ENCODE data around the gene TTC7B.

The TTC7B gene

DNA sequence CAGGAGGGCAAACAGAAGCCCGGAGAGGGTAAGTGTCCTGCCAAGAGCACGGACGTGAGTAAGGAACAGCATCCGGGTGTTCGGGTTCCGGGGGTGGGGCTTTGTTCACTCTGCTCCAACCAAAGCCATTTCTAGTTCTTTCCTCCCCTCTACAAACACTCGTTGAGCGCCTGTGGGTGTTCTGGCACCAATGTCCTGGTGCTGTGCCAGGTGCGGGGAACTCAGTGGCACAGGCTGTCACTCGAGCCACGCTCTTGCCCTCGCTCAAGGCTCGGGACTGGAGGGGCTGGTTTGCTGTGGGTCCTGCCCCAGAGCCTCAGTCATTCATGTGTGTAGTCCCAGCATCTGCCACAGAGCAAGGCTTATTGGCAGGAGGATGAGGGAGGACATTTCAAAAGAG is 261.9 kb downstream of the TTC7B start:
- H3K18ac ChIP-seq (ENCODE audit: low read length), result peak overlapping the region; percentile 15
- no peak overlapping the region for H3K9ac ChIP-seq (ENCODE audit: low read depth, low read length, poor library complexity)
- H2BK15ac ChIP-seq (ENCODE audit: low read length), result peak overlapping the region; percentile 82
- no peaks in the 10 kb centered on the region for H3K79me1 ChIP-seq (ENCODE audit: low read depth, low read length)
- peaks cover 0 to 3% of the 10 kb centered on the region in 2 donors for H3K36me3 ChIP-seq (replicated peaks in 1 of 2; ENCODE audit: control insufficient read depth in 2 of 2, insufficient read depth in 2 of 2, low read length in 2 of 2)
- H3K27ac ChIP-seq (replicated peaks; ENCODE audit: low read length), result no peak overlapping the region
- H3K9me3 ChIP-seq (replicated peaks in 1 of 2; ENCODE audit: control insufficient read depth in 2 of 2, insufficient read depth in 1 of 2, low read depth in 1 of 2, low read length in 2 of 2), result peaks cover 5 to 6% of the 10 kb centered on the region in 2 donors
- no peak overlapping the region for H3K14ac ChIP-seq (ENCODE audit: low read length)
- no peaks in the 10 kb centered on the region for H3K27me3 ChIP-seq (ENCODE audit: control insufficient read depth in 3 of 3, insufficient read depth in 3 of 3, low read depth in 1 of 3, low read length in 3 of 3)
- no peak overlapping the region for H3K23ac ChIP-seq (ENCODE audit: low read depth, low read length, poor library complexity)
- H2AK5ac ChIP-seq (ENCODE audit: low read depth, low read length), result peak overlapping the region; percentile 92
- H3K4me1 ChIP-seq (ENCODE audit: control insufficient read depth in 2 of 2, insufficient read depth in 1 of 2, low read depth in 1 of 2, low read length in 2 of 2), result peaks cover 13 to 31% of the 10 kb centered on the region in 2 donors
- H2BK5ac ChIP-seq (ENCODE audit: low read length), result no peak overlapping the region
- no CpG with 5 or more reads among the region's 13 CpGs for WGBS, 2 donors (ENCODE audit: extremely low coverage in 2 of 2, insufficient read length in 2 of 2, insufficient replicate concordance in 1 of 2)
- no peak overlapping the region for H4K8ac ChIP-seq (ENCODE audit: low read depth, low read length)
- H3K4ac ChIP-seq (ENCODE audit: low read length), result no peak overlapping the region
- H3K4me3 ChIP-seq (ENCODE audit: low read length in 2 of 2), result no peak overlapping the region
- no peak overlapping the region for H2AFZ ChIP-seq (ENCODE audit: low read length)
- H4K91ac ChIP-seq (ENCODE audit: low read depth, low read length, poor library complexity), result no peak overlapping the region
- H3K4me2 ChIP-seq (ENCODE audit: insufficient read depth, low read length, poor library complexity, severe bottlenecking), result no peak overlapping the region
- peak overlapping the region; percentile 68 for H2BK12ac ChIP-seq (ENCODE audit: low read length)
- DNase-seq (ENCODE audit: low spot score), result no peak
- H2BK120ac ChIP-seq (ENCODE audit: low read depth, low read length), result no peak overlapping the region

GRCh38 chr14:90553921-90554336 is 262.3 kb downstream of the TTC7B start:
- Histone ChIP-seq H3K4me2 (ENCODE audit: insufficient read depth, low read length, poor library complexity, severe bottlenecking) (no peak overlapping the region), H3K4ac (ENCODE audit: low read length) (no peak overlapping the region), H4K91ac (ENCODE audit: low read depth, low read length, poor library complexity) (no peak overlapping the region), H3K4me1 (ENCODE audit: control insufficient read depth in 2 of 2, insufficient read depth in 1 of 2, low read depth in 1 of 2, low read length in 2 of 2) (peaks cover 13 to 31% of the 10 kb centered on the region in 2 donors), H2BK120ac (ENCODE audit: low read depth, low read length) (no peak overlapping the region), H2AFZ (ENCODE audit: low read length) (no peak overlapping the region), H3K79me1 (ENCODE audit: low read depth, low read length) (no peaks in the 10 kb centered on the region), H2BK5ac (ENCODE audit: low read length) (no peak overlapping the region), H3K36me3 (replicated peaks in 1 of 2; ENCODE audit: control insufficient read depth in 2 of 2, insufficient read depth in 2 of 2, low read length in 2 of 2) (peaks cover 0 to 3% of the 10 kb centered on the region in 2 donors), H2BK12ac (ENCODE audit: low read length) (no peak overlapping the region), H3K27me3 (ENCODE audit: control insufficient read depth in 3 of 3, insufficient read depth in 3 of 3, low read depth in 1 of 3, low read length in 3 of 3) (no peaks in the 10 kb centered on the region), H3K18ac (ENCODE audit: low read length) (no peak overlapping the region), H3K27ac (replicated peaks; ENCODE audit: low read length) (no peak overlapping the region), H3K4me3 (ENCODE audit: low read length in 2 of 2) (no peak overlapping the region), H2AK5ac (ENCODE audit: low read depth, low read length) (peak overlapping the region; percentile 92), H2BK15ac (ENCODE audit: low read length) (peak overlapping the region; percentile 82), H3K14ac (ENCODE audit: low read length) (no peak overlapping the region), H4K8ac (ENCODE audit: low read depth, low read length) (no peak overlapping the region), H3K9me3 (replicated peaks in 1 of 2; ENCODE audit: control insufficient read depth in 2 of 2, insufficient read depth in 1 of 2, low read depth in 1 of 2, low read length in 2 of 2) (peaks cover 5 to 6% of the 10 kb centered on the region in 2 donors), H3K9ac (ENCODE audit: low read depth, low read length, poor library complexity) (no peak overlapping the region), H3K23ac (ENCODE audit: low read depth, low read length, poor library complexity) (no peak overlapping the region)
- WGBS, 2 donors (ENCODE audit: extremely low coverage in 2 of 2, insufficient read length in 2 of 2, insufficient replicate concordance in 1 of 2), result no CpG with 5 or more reads among the region's 9 CpGs
- no peak for DNase-seq (ENCODE audit: low spot score)

DNA sequence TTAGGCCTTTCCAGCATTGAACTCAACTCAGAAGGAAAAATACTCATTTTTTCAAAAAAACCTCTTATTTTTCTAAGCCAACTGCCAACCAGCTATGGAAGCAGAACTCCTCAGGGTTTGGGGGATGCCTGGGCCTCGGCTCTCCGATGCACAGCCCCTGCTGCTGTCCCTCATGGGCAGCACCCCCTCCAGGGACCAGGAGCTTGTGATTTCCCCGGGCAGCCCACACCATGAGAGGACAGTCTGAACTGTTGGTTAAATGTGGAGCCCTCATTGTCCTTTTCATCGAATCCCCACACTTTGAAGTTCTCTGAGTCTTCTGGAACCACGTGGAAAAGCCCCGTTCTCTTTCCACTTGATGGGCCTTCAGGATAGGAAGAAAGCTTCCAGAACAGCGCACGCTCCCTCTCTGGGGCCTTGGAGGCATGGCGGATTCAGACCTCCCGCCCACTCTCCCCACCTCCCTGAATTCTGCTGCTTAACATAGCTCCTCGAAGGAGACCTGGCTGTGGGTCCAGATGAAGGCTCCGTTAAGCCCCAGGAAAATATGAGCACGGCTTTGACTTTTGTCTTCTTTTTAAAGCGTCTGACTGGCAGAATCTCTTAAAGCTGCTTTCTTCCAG is 262.8 kb downstream of the TTC7B start:
- Histone ChIP-seq H3K4me2 (ENCODE audit: insufficient read depth, low read length, poor library complexity, severe bottlenecking) (no peak overlapping the region), H3K14ac (ENCODE audit: low read length) (no peak overlapping the region), H3K36me3 (replicated peaks in 1 of 2; ENCODE audit: control insufficient read depth in 2 of 2, insufficient read depth in 2 of 2, low read length in 2 of 2) (peaks cover 0 to 3% of the 10 kb centered on the region in 2 donors), H2BK12ac (ENCODE audit: low read length) (no peak overlapping the region), H3K4me1 (ENCODE audit: control insufficient read depth in 2 of 2, insufficient read depth in 1 of 2, low read depth in 1 of 2, low read length in 2 of 2) (peaks cover 13 to 31% of the 10 kb centered on the region in 2 donors), H3K9me3 (replicated peaks in 1 of 2; ENCODE audit: control insufficient read depth in 2 of 2, insufficient read depth in 1 of 2, low read depth in 1 of 2, low read length in 2 of 2) (peaks cover 5 to 6% of the 10 kb centered on the region in 2 donors), H3K9ac (ENCODE audit: low read depth, low read length, poor library complexity) (no peak overlapping the region), H4K8ac (ENCODE audit: low read depth, low read length) (no peak overlapping the region), H3K4me3 (ENCODE audit: low read length in 2 of 2) (no peak overlapping the region), H2BK120ac (ENCODE audit: low read depth, low read length) (no peak overlapping the region), H2BK15ac (ENCODE audit: low read length) (peak overlapping the region; percentile 69), H2AK5ac (ENCODE audit: low read depth, low read length) (no peak overlapping the region), H2AFZ (ENCODE audit: low read length) (no peak overlapping the region), H3K27me3 (ENCODE audit: control insufficient read depth in 3 of 3, insufficient read depth in 3 of 3, low read depth in 1 of 3, low read length in 3 of 3) (no peaks in the 10 kb centered on the region), H3K79me1 (ENCODE audit: low read depth, low read length) (no peaks in the 10 kb centered on the region), H4K91ac (ENCODE audit: low read depth, low read length, poor library complexity) (no peak overlapping the region), H3K27ac (replicated peaks; ENCODE audit: low read length) (no peak overlapping the region), H3K23ac (ENCODE audit: low read depth, low read length, poor library complexity) (no peak overlapping the region), H3K18ac (ENCODE audit: low read length) (no peak overlapping the region), H2BK5ac (ENCODE audit: low read length) (no peak overlapping the region), H3K4ac (ENCODE audit: low read length) (no peak overlapping the region)
- WGBS, 2 donors (ENCODE audit: extremely low coverage in 2 of 2, insufficient read length in 2 of 2, insufficient replicate concordance in 1 of 2), result no CpG with 5 or more reads among the region's 14 CpGs
- DNase-seq (ENCODE audit: low spot score), result no peak

DNA sequence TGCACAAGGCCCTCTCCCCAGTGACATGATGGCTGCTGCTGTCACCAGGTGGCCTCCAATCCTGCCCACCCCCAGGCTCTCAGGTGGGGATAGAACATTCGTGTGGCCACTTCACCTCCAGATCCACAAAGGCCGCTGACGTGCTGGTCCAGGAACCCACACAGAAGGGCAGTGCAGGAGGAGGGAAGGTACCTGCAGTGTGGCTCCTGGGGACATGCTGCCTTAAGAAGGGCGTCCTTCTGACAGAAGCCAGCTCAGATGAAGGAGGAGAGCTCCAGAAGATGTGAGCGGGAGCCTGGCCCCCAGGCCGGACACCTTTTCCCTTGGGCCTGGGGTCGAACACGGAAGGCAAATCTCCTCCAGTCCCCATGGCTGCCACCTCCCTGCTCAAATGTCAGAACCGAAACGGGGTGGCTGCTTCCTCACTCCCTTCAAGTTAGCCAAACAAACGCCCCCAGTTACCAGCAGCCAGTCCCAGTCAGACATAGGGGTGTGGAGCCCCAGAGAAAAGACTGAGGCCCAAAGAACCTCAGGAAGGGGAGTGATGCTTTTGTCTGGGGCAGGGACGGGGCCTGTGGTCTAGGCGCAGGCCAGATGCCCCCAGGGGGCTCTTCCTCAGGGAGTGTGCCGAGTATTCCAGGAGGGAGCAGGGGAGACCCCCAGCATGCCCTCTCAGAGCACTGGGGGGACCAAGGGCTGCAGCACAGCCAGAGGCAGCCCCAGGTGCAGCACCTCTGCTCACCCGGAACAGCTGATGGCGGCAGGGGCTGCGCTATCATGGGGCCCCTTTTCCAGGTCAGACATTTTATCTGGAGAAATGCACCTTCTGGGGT is 263.5 kb downstream of the TTC7B start:
- H3K4me3 ChIP-seq (ENCODE audit: low read length in 2 of 2), result no peak overlapping the region
- no peak overlapping the region for H3K4ac ChIP-seq (ENCODE audit: low read length)
- H2BK5ac ChIP-seq (ENCODE audit: low read length), result peak overlapping the region; percentile 73
- H3K27me3 ChIP-seq (ENCODE audit: control insufficient read depth in 3 of 3, insufficient read depth in 3 of 3, low read depth in 1 of 3, low read length in 3 of 3), result no peaks in the 10 kb centered on the region
- H3K18ac ChIP-seq (ENCODE audit: low read length), result peak overlapping the region; percentile 70
- no peak overlapping the region for H3K27ac ChIP-seq (replicated peaks; ENCODE audit: low read length)
- peaks cover 5 to 6% of the 10 kb centered on the region in 2 donors for H3K9me3 ChIP-seq (replicated peaks in 1 of 2; ENCODE audit: control insufficient read depth in 2 of 2, insufficient read depth in 1 of 2, low read depth in 1 of 2, low read length in 2 of 2)
- H3K4me2 ChIP-seq (ENCODE audit: insufficient read depth, low read length, poor library complexity, severe bottlenecking), result no peak overlapping the region
- H3K36me3 ChIP-seq (replicated peaks in 1 of 2; ENCODE audit: control insufficient read depth in 2 of 2, insufficient read depth in 2 of 2, low read length in 2 of 2), result peaks cover 0 to 3% of the 10 kb centered on the region in 2 donors
- H2AFZ ChIP-seq (ENCODE audit: low read length), result no peak overlapping the region
- no peak overlapping the region for H3K9ac ChIP-seq (ENCODE audit: low read depth, low read length, poor library complexity)
- H4K91ac ChIP-seq (ENCODE audit: low read depth, low read length, poor library complexity), result peak overlapping the region; percentile 65
- H3K4me1 ChIP-seq (ENCODE audit: control insufficient read depth in 2 of 2, insufficient read depth in 1 of 2, low read depth in 1 of 2, low read length in 2 of 2), result peaks cover 13 to 31% of the 10 kb centered on the region in 2 donors
- H2BK12ac ChIP-seq (ENCODE audit: low read length), result peak overlapping the region; percentile 63
- no peaks in the 10 kb centered on the region for H3K79me1 ChIP-seq (ENCODE audit: low read depth, low read length)
- H2BK120ac ChIP-seq (ENCODE audit: low read depth, low read length), result peak overlapping the region; percentile 26
- DNase-seq (ENCODE audit: low spot score), result no peak
- H2BK15ac ChIP-seq (ENCODE audit: low read length), result peak overlapping the region; percentile 83
- peak overlapping the region; percentile 25 for H3K14ac ChIP-seq (ENCODE audit: low read length)
- no CpG with 5 or more reads among the region's 17 CpGs for WGBS, 2 donors (ENCODE audit: extremely low coverage in 2 of 2, insufficient read length in 2 of 2, insufficient replicate concordance in 1 of 2)
- H2AK5ac ChIP-seq (ENCODE audit: low read depth, low read length), result peak overlapping the region; percentile 91
- H3K23ac ChIP-seq (ENCODE audit: low read depth, low read length, poor library complexity), result peak overlapping the region; percentile 34
- H4K8ac ChIP-seq (ENCODE audit: low read depth, low read length), result no peak overlapping the region
